Left lobe of liver (tissue), 2 donors: ENCODE measurements around the gene SGK1. TPM values are rescaled to one million over a fixed set of nuclear protein-coding genes. Genes with fewer than 3 reads are reported as not detected.
"Not testable (repeated sequence)": the region's sequence is repeated elsewhere in the genome, so short reads cannot be mapped to it uniquely, and the experiment has no call there.

Experiments used
- ATAC-seq: fragments of 200-7000 bp; cut with Tn5 transposase; one replicate; pipeline ENCODE4 v1.9.1; 2020; ENCODE audit warnings: mild to moderate bottlenecking, moderate library complexity
- DNase-seq: peaks from one replicate; pipeline ENCODE4 v3.0.0-alpha.2; 2020; ENCODE audit warnings: low spot score
- total RNA-seq: library from RNA; stranded (reverse); gene quantifications from one replicate; pipeline ENCODE4 v1.2.1, GENCODE V29; 2021
- donor health status: DM: no; HTN: no; CAD: no; lungs with moderate emphysema.
- donor health status: DM: no; HTN: yes; CAD: no.

Gene SGK1
- total RNA-seq, 1 donor from 2014 or later: 23.1 TPM

- DNase-seq (no peak), ATAC-seq (no peak)
These were observed 61.0 kb downstream of the SGK1 start for GRCh38 chr6:134256862-134257261.

GRCh38 chr6:134255280-134255679, 62.6 kb downstream of the SGK1 start:
- ATAC-seq (peak; percentile 87), DNase-seq (peak; percentile 73)

- DNase-seq: no peak
- ATAC-seq: no peak
These were observed 63.8 kb downstream of the SGK1 start for GRCh38 chr6:134254118-134254517.

DNA sequence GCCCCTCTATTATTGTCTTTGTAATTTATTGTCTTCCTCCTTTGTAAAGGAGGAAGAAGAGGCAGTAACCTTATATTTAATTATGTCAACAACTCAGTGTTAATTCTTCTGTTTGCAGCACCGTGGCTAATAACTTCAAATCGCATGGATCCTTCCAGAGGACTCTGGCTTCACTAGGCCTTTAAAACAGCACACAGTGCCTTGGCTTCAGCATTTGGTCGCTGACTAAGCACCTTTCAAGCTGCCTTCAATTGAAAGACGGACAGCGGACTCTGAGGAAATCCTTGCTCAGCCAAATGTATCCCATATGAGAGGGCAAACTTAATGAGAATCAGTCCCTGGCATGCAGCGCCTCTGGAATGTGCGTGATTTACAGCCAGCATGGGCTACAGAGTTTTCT, 64.2 kb downstream of the SGK1 start:
- DNase-seq (no peak), ATAC-seq (peak; percentile 65)

DNA sequence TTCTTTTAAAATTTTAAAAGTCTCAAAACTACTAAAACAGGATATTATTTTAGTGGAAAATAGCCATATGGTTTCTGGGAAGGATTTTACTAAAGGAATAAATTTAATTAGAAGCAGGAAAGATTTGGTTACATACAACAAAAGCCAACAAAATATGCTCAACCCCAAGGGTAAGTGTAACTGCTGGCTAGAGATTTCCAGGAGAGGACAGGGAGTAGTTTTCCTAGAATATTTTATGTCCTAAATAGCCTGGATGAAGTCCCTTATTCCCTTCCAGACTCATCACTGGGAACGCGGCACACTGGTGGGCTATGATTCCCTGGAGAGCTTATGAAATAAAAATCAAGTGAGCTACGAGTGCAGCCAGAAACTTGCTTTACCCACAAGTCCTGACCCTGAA, 66.6 kb downstream of the SGK1 start:
- ATAC-seq (no peak), DNase-seq (no peak)

GRCh38 chr6:134250776-134251175, 67.1 kb downstream of the SGK1 start:
- ATAC-seq (no peak), DNase-seq (no peak)

GRCh38 chr6:134249759-134250602, 67.9 kb downstream of the SGK1 start:
- DNase-seq (no peak), ATAC-seq (peak; percentile 74)

- DNase-seq (no peak), ATAC-seq (peak; percentile 41)
These were observed 68.6 kb downstream of the SGK1 start for GRCh38 chr6:134249239-134249758.

- no peak for ATAC-seq
- DNase-seq: no peak
These were observed 69.9 kb downstream of the SGK1 start for GRCh38 chr6:134247844-134248580.

- ATAC-seq: no peak
- DNase-seq: no peak
These were observed 70.6 kb downstream of the SGK1 start for GRCh38 chr6:134247231-134247833.

GRCh38 chr6:134245706-134246105, 72.2 kb downstream of the SGK1 start:
- ATAC-seq (no peak), DNase-seq (no peak)

DNA sequence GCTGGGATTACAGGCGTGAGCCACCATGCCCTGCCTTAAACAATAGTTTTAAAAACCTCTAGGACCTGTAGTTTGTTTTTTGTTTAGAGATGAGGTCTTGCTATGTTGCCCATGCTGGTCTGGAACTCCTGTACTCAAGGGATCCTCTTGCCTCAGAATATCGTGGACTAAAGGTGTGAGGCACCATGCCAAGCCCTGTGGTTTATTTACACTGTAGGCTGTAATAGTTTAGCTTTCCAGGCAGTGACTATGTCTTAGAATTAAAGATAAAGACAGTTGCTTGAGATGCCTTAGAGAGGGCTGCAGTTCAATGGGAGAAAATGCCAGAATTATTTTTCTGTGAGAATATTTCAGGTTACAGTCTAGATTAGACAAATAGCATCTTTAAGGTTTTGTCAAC, 72.9 kb downstream of the SGK1 start:
- ATAC-seq (no peak), DNase-seq (no peak)

- no peak for ATAC-seq
- DNase-seq: no peak
These were observed 77.1 kb downstream of the SGK1 start for GRCh38 chr6:134240665-134241431.

- DNase-seq: no peak
- no peak for ATAC-seq
These were observed 78.7 kb downstream of the SGK1 start for GRCh38 chr6:134238960-134239795.

GRCh38 chr6:134238006-134238405, 79.9 kb downstream of the SGK1 start:
- DNase-seq (no peak), ATAC-seq (no peak)

GRCh38 chr6:134235937-134236751, 81.8 kb downstream of the SGK1 start:
- ATAC-seq: no peak
- DNase-seq: no peak

DNA sequence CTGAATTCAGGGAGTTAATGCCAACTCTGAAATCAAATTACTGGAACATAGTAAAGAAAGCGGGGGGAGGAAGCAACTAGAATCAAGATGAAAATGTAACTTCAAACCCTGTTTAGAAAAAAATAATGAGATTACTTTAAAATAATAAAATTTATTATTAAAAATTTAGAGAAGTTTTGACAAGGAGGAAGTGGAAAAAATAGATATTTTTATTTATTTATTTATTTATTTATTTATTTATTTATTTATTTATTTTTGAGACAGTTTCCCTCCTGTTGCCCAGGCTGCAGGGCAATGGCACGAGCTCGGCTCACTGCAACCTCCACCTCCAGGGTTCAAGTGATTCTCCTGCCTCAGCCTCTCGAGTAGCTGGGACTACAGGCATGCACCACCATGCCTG, 82.6 kb downstream of the SGK1 start:
- ATAC-seq, DNase-seq: not testable (repeated sequence)

DNA sequence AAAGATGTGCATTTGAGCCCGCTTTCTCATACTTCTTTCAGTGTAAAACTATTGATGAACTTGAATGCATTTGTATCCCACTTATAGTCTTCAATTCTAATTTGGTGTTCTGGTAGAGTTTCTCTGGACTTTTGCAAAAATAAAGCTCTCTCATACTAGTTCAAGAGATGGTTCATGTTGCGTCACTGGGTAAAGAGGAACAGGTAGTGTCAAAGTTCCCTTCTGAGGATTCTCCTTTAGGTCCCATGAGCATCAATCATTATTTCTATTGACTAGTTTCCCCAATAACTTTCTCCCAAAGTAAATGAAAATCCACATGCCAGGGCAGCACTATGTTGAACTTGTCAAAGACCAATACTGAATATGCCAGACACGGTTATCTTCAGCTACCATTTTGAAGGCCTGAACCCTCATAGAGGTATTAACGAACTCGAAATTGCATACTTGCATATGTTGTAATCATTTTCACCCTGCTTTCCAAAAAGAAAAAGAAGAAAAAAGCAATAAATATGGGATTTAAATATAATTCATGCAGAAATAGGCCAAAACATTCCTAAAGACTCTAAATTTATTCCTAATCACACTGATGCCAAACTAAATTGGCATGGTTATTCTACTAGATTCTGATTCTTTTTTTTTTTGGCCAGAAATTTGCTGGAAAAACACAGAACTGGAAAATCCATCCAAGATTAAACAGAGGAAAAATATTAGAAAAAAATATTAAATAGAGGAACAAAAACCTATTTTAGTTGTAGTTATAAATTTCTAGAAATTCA, 84.5 kb downstream of the SGK1 start:
- no peak for ATAC-seq
- DNase-seq: no peak
